OCI-LY7 (cell line): Measurements from ENCODE around the gene PAXIP1.

Source experiments
- CTCF ChIP-seq: fragments of 200-600 bp; sonication (generic); conservative IDR thresholded peaks from 2 replicates; pipeline ENCODE4 v1.5.1; 2014; ENCODE audit warnings: mild to moderate bottlenecking, antibody characterized with exemption, low read length, moderate library complexity, mixed read lengths
- EZH2phosphoT487 ChIP-seq: fragments of 200-600 bp; sonication (generic); IDR thresholded peaks from 2 replicates; pipeline ENCODE4 v1.6.1; 2018; ENCODE audit warnings: low read depth, borderline replicate concordance, mild to moderate bottlenecking, mixed run types, antibody characterized with exemption, low read length, moderate library complexity, mixed read lengths

- TF ChIP-seq CTCF: no peak
- TF ChIP-seq EZH2phosphoT487: no peak
These were observed 35.4 kb downstream of the PAXIP1 start for GRCh38 chr7:154967401-154967955.
